Panc1 (cell line): ENCODE measurements around the gene PROM1. TPM values are rescaled to one million over a fixed set of nuclear protein-coding genes. Genes with fewer than 3 reads are reported as not detected.

Experiments used
- ATAC-seq: fragments of 200-7000 bp; cut with Tn5 transposase; 2 replicates; pipeline ENCODE4 v1.9.1; 2020; ENCODE audit warnings: mild to moderate bottlenecking, moderate library complexity
- BruUV-seq: library from RNA; stranded (reverse); fragments of 400-500 nt; replicated peaks from 2 replicates; lab custom pipeline; 2021; lab: Mats Ljungman, UMichigan
- CTCF ChIA-PET: fragments of 300-600 bp; sonication (Branson Sonifier 250); formaldehyde crosslinking; loops from one replicate; lab custom pipeline; 2022; ENCODE audit warnings: antibody characterized with exemption; lab: Charles Lee
- POLR2A ChIA-PET: fragments of 300-600 bp; sonication (Branson Sonifier 250); formaldehyde crosslinking; loops from one replicate; lab custom pipeline; 2022; ENCODE audit warnings: antibody characterized with exemption; lab: Charles Lee
- DNase-seq: peaks from one replicate; pipeline ENCODE4 v3.0.0-alpha.2; 2010; ENCODE audit warnings: low read depth, low spot score
- H3K27ac ChIP-seq: 2 replicates; pipeline ENCODE4 v1.5.1; 2011; ENCODE audit warnings: mild to moderate bottlenecking, low read length, inconsistent platforms
- H3K27me3 ChIP-seq: fragments of 200-500 bp; sonication (Bioruptor generic); 2 replicates; pipeline ENCODE4 v1.6.0; 2014; ENCODE audit warnings: low read length, inconsistent platforms; ENCODE audit not compliant: control insufficient read depth, insufficient read depth
- H3K36me3 ChIP-seq: fragments of 200-500 bp; sonication (Bioruptor generic); 2 replicates; pipeline ENCODE4 v1.5.1; 2014; ENCODE audit warnings: inconsistent platforms, mild to moderate bottlenecking, low read length, moderate library complexity; ENCODE audit not compliant: control insufficient read depth, insufficient read depth
- H3K4me1 ChIP-seq: 2 replicates; pipeline ENCODE4 v1.5.1; 2011; ENCODE audit warnings: inconsistent platforms, mild to moderate bottlenecking, low read length, moderate library complexity; ENCODE audit not compliant: control insufficient read depth, insufficient read depth
- H3K4me3 ChIP-seq, 2 experiments: 2 replicates each; pipeline ENCODE4 v1.5.1; 2011 to 2012; ENCODE audit warnings: low read depth in 2 of 2, low read length in 2 of 2, mild to moderate bottlenecking in 2 of 2, inconsistent platforms in 1 of 2, moderate library complexity in 1 of 2
- H3K9me3 ChIP-seq: fragments of 200-500 bp; sonication (Bioruptor generic); 2 replicates; pipeline ENCODE4 v1.5.1; 2014; ENCODE audit warnings: low read depth, mild to moderate bottlenecking, inconsistent platforms, low read length, moderate library complexity; ENCODE audit not compliant: control insufficient read depth, insufficient read depth
- CTCF ChIP-seq: fragments of 450-650 bp; IDR thresholded peaks from 2 replicates; pipeline ENCODE4 v1.5.1; 2017; ENCODE audit warnings: mild to moderate bottlenecking
- POLR2AphosphoS5 ChIP-seq: IDR thresholded peaks from 2 replicates; pipeline ENCODE4 v1.6.1; 2012; ENCODE audit warnings: mild to moderate bottlenecking, low read depth, low read length, moderate library complexity
- REST ChIP-seq, 2 experiments: IDR thresholded peaks; 2 replicates each; pipeline ENCODE4 v1.6.1; 2011 to 2012; ENCODE audit warnings: low read depth in 2 of 2, control low read depth in 1 of 2, low read length in 1 of 2, mild to moderate bottlenecking in 1 of 2, moderate library complexity in 1 of 2; ENCODE audit not compliant: insufficient read depth in 1 of 2
- SIN3A ChIP-seq: IDR thresholded peaks from 2 replicates; pipeline ENCODE4 v1.6.1; 2012; ENCODE audit warnings: low read depth, mild to moderate bottlenecking, low read length, moderate library complexity, borderline replicate concordance; ENCODE audit not compliant: insufficient read depth
- TCF7L2 ChIP-seq: IDR thresholded peaks from 2 replicates; pipeline ENCODE4 v1.6.1; 2011; ENCODE audit warnings: mild to moderate bottlenecking, low read depth, low read length, inconsistent platforms
- in situ Hi-C: cut with HindIII; loops from 2 replicates; pipeline ENCODE4 v1.10.0; 2016; ENCODE audit warnings: low sequenced_read_pairs, low pct_unique_long_range_greater_than_20kb
- intact Hi-C: fragments of 100-400 bp; cut with micrococcal nuclease; formaldehyde crosslinking; loops from one replicate; pipeline ENCODE4 v1.10.0; 2022; ENCODE audit not compliant: unreplicated experiment
- total RNA-seq: library from RNA; stranded (reverse); gene quantifications from one replicate; pipeline ENCODE4 v1.2.1, GENCODE V29; 2021; ENCODE audit not compliant: unreplicated experiment

PROM1 gene
- total RNA-seq, 1 experiment from 2014 or later = 0.18 TPM

- no TSS peak for BruUV-seq
- Histone ChIP-seq H3K36me3 (no peaks in the 10 kb centered on the region), H3K27ac (no peak overlapping the region), H3K9me3 (no peaks in the 10 kb centered on the region), H3K27me3 (no peaks in the 10 kb centered on the region), H3K4me3 (no peak overlapping the region), H3K4me1 (no peaks in the 10 kb centered on the region)
- intact Hi-C loops (no loop called here), in situ Hi-C loops (no loop called here)
- ATAC-seq (no peak), DNase-seq (no peak)
- ChIA-PET CTCF (no interaction called here), POLR2A (interaction anchor here (0.5 kb wide), 1 partner anchor 20 kb away, joined by 8 read pairs; no protein-coding TSS in a partner anchor)
- no peak for TF ChIP-seq TCF7L2
Observed at GRCh38 chr4:15986907-15987306, 96.9 kb downstream of the PROM1 start.

DNA sequence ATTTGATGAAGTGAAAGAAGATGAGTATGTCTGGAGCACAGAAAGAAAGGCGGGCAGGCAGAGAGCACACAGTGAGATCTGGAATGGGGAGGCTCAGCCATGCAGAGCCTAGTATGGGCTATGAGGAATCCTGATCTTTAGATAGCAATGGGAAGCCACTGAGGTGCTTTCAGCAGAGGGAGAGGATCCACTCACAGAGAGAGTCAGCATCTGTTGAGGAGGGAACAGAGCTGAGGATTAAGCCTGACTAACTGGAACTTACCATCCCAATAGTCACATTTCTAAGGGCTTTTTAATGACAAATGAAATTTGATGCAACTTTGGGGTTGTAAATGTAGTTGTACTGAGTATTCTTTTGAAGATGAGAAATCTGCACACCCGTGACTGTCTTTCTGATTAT, 100.2 kb downstream of the PROM1 start:
- BruUV-seq = no TSS peak

More for the DNA sequence above, 100.2 kb downstream of the PROM1 start:
- DNase-seq (no peak), ATAC-seq (no peak)
- POLR2A ChIA-PET = no interaction called here
- CTCF ChIA-PET = no interaction called here
- Histone ChIP-seq H3K27ac (no peak overlapping the region), H3K4me3 (no peak overlapping the region), H3K4me1 (no peaks in the 10 kb centered on the region), H3K27me3 (no peaks in the 10 kb centered on the region), H3K36me3 (no peaks in the 10 kb centered on the region), H3K9me3 (no peaks in the 10 kb centered on the region)
- in situ Hi-C loops (no loop called here), intact Hi-C loops (no loop called here)
- TF ChIP-seq TCF7L2 (no peak), CTCF (no peak), REST (IDR thresholded peaks at IDR 0.05; ENCODE audit: insufficient read depth in 1 of 2, low read depth in 2 of 2, low read length in 1 of 2) (no peak), SIN3A (no peak), POLR2AphosphoS5 (no peak)
